Hypothalamus (tissue), 51 donors: ENCODE results near the gene YBX3.
A peak's percentile ranks its signal among the peaks of the same experiment; 100 is the strongest.

ENCODE experiments used
- DNase-seq, 51 donors: peaks; one replicate each; lab custom pipeline; 2025; lab: John Stamatoyannopoulos, UW

Gene YBX3

DNA sequence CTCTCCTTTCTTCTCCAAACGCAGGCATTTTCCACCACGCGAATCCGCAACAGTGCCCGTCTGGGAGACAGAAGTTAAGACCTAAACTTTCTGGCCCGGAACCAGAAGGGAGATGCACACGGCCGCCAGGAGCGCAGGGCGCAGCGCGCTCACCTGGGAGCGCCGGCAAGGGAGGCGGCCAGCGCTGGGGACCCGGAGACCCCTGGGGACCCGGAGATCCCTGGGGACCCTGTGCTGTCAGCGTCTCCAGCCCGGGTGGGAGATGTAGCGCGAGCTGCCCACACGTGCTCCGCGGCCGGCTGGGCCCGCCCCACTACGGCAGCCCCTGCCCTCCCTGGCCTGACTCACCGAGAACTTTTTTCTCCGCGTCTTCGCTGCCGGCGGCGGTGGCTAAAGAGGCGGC, 620 bp downstream of the YBX3 start:
- DNase-seq: peak in 19 of 51 donors; percentile 5 to 42 (median 25)

DNA sequence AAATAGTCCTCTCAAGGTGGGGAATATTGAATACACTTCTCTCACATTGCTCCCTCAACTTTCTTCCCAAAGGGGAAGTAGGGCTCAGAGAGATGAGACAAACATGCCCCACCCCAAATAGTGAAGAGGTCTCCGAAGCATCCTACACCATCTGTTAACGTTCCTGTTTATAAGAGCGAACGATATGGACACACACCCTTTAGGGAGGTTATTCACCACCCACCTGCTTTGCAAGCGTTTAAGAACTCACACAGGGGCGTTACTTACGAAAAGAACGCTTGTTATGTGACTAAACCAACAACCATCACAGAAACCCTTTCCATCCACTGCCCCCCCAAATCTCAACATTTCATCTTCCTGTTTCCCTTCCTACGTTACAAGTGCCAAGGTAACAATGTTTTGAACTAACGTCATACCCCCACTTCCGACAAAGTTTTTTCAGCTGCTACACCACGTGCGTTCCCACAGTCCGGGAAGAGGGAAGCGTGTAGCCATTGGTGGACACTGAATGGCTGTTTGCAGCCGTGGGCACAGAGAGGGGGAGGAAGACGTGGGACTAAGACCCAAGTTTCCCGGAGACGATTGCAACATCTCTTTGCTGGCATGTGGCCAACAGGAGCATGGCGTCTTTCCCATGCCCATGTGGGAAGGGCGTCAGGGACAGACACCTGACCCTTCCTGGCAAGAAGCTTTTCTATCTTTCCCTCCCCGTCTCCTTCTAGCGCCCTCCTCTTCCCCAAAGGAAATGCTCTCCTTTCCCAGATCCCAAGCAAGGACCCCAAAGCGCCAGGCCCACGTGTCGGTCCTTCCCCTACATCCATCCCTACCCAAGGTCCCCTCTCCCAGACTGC, 1.2 kb downstream of the YBX3 start:
- DNase-seq: peak in 49 of 51 donors; percentile 16 to 91 (median 66)

DNA sequence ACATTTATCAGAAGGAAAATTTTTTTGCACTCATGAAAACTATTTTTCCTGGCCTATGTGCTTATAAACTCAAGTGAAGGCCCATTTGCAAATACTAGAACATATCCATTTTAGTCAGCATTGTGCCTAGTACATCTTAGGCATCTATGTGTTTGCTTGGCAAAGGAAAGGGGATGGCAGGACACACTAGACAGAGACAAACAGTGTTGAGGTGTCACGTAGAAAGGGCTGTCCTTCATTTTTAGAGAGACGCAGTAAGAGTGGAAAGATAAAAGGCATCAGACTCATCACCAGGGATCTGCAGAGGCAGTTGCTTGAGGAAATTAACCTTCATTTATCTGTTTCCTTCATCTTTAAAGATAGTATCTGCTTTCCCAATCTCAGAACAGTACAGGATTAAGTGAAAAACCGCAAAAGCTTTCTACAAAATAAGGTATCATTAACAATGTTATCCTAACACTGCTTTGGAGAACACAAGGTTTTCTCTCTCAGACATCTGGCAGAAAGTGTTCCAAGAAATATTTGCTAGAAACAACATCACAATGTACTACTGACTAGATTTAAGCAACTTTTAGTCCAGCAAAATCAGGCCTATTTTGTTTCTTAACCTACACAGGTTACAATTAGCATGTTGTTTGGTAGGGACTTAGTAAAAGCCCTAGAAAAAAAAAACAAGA, 2.0 kb downstream of the YBX3 start:
- no peak for DNase-seq

DNA sequence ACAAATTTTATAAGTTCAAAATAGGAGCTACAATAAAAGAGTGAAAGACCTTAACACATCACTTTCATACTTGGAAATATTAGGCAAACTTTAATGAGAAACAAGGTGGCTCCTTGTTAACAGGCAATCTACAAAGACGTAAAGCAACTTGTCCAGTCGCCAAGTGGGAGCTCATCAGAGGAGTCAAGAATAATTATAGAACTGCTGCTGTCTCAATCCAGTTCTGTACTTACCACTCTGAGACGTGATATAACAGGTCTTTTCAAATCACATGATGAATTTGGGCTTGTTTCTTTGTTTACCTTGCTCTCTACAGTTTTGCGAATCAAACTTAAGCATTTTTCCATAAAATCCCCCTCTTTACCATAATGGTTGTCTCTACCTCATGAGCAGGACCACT, 3.6 kb downstream of the YBX3 start:
- peak in 1 of 51 donors; percentile 2 for DNase-seq

DNA sequence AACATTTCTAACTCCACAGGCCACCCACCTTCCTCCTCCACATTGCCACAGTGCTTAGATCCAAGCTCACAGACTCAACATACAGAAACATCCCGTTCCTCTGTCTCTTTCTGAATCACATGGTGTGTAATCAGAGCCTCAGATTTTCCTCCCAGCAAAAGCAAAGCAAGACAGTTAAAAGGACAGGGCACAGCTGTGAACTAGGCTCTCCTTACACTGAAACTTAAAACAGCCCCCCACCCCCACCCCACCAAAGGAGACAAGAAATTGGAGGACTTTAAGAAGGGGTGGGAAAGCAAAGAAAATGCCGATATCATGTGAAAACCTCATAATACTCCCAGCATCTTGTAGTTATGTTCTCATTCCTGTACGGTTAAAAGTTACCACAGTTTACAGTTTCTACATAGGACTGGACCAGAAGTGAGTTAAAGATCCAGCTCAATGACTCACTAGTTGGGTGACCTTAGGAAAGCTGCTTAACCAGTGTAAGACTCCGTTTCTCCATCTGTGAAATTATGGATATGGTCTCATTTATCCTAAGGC, 4.8 kb downstream of the YBX3 start:
- peak in 1 of 51 donors; percentile 2 for DNase-seq

DNA sequence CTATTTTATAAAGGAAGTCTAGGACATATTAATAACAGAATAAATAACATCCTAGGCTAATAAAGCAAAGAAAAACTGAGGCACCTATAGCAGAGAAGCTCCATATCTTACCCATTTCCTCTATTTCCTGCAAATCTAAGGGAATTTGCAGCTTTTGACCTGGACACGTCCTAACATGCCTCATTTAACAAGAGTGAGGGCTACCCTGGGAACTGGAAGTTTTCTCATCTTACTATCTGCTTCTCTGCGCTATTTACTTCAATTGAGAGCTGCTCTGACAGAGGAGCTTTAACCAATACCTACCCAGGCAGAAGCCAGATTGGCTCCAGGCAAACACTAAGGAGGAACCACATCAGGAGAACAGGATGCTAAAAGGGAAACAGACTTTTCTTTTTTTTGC, 5.7 kb downstream of the YBX3 start:
- no peak for DNase-seq

DNA sequence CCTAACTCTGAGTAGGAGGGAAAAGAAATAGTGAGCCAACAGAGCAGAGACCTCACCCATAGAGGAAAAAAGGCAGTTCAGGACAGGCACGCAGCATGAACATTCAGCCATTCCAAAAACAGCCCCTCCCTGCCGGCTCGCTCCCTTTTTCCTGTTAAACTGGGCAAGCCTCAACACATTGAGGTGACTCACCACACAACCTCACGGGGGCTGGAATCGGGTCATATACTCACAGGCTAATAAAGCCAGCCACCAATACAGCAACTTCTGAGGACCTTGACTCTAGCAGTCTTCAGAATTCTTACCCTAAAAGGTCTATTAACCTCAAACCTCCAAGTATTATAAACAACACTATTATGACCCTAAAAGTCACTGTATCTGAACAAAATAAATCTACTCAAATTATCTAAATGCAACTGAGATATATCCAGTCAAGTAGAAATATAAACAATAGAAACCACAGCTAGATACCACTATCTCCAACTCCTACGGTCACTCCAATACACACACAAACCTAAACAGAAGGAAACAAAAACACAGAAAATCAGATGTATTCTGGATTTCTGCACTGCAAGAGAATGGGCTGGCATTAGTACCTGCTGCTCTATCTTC, 6.3 kb downstream of the YBX3 start:
- peak in 32 of 51 donors; percentile 0 to 72 (median 20) for DNase-seq

DNA sequence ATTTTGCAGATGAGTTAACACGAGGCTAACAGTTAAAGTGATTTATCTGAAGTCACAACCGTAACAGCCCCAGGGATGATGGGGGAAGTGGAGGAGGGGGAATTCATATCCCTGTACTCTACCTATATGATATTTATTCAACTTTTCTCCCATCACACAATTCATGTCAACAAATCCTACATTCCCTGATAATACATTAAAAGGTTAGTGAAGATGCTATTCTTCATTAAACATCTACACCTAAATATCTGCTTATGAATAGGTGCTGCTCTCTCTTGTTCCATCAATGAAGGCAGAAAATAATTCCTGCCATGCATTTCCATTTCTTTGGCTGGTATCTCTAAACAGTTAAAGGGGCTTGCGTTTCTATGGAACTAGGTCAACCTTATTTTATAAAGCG, 6.8 kb downstream of the YBX3 start:
- no peak for DNase-seq

DNA sequence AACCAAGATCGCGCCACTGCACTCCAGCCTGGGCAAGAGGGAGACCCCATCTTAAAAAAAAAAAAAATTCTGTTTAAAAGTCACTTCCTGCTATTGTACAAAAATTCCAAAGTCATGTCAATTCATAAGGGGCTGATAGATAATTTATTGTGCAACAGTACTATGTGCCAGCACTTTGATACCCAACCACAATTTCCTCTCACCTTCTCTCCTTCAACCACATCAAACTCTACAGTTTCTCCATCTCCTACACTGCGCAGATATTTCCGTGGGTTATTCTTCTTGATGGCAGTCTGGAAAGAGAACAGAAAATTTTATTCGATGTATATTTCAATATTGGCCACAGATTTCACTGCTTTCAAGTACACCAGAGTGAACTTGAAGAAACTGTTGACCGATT, 7.6 kb downstream of the YBX3 start:
- DNase-seq: no peak

DNA sequence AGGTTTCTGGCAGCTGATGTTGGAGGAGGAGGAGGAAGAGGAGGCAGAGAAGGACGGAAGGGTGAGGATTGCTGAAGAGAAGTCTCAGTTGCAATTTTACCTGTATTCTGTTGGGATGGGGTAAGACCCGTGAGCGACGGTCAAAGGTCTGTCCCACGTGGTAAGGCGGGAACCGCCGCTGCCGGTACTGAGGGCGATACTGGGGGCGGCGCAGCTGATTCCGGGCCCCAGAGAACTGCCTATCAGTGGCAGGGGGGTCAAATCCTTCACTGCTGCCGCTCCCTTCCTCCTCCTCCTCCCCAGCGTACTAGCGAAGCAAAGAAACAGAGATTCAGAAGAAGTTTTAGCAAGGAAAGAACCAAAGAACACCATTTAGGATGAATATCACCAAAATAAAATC, 13.3 kb downstream of the YBX3 start:
- no peak for DNase-seq

DNA sequence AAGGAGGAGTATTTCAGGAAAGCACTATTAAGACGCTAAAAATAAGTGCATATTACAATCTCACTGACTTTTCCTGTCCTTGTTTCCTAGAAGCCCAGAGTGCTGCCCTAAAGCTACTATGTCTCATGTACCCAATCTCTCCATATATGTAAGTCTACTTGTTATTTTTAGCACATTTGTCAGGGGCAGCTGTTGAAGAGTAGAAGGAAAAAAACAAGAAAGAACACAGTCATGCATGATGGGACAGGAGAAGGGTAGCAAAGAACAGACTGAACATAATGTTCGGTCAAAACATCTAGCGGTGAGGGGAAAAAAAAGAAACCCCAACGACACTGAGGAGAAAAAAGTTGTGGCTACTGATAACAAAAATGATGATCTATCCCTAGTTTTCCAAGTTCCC, 14.3 kb downstream of the YBX3 start:
- DNase-seq: no peak

DNA sequence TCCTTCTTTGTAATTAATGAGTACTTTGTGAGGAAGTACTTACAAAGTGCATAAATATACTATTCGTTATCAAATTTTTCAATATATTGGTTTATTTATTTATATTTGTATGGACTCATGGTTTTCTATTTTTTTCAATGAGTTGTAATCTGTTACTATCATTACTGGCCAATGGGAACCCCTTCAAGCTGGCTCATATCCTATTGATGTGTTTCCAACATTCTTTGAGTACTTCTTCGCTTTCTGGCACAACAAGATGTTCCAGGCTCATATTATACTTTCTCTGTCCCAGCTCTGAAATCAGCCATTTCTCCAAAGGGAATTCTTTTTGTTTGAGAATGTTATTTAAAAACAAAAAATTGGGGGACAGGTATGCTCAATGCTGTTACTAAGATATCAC, 17.5 kb downstream of the YBX3 start:
- DNase-seq: no peak

DNA sequence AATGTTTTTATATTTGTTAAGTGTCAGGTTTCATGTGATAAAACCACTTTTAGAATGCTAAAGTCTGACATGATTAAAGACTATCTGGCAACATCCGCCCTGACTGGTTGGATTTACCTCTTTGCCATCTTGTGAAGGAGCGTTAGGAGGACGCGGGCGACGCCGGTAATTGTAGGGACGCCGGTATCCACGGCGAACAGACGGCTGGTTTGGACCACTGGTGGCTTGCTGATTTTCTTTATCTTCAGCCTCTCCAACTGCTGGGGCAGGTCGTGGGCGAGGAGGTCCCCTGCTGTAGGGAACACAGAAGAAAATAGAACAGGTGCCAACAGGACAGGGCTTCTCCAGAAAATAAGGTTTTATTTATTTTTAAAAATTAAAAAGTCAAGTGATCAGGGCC, 21.3 kb downstream of the YBX3 start:
- DNase-seq: no peak

DNA sequence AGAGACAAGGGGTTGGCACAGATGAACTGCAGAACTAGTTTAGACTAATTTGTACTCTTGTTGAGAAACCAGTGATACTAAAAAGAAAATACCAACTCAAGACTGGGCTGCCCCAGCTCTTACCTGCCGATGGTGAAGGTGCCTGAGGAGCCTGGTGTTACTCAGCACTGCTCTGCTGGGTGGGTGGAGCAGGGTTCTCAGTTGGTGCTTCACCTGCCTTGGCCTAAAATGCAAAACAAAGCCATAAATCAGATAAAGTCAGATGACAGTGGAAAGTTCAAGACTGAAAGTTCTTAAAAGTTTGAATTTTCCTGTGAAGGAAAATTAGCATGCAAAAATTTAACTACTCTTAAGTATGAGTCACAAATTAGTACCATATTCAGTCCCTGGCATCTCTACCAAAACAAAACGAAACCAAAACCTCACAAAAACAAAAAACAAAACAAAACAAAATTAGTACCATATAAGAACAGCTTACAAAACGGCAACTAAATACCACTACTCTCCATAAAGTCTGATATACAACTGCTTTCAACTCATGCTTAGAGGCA, 21.9 kb downstream of the YBX3 start:
- no peak for DNase-seq

DNA sequence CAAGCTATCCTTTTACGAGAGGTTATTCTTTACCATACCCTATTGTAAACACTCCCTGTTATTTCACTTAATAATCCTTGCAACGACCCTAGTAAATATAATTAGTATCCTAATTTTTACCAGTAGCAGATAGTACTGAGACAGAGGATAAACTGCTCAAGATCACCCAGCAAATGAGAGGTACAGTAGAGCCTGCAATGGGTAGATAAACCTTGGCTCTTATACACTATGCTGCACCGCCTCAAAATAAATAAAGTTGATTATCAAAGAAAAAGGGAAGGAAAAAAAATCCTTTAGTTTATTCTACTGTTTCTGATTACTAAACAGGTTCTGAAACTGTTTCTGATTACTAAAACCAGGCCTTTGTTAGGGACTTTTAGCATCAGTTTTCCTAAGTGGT, 22.5 kb downstream of the YBX3 start:
- no peak for DNase-seq

DNA sequence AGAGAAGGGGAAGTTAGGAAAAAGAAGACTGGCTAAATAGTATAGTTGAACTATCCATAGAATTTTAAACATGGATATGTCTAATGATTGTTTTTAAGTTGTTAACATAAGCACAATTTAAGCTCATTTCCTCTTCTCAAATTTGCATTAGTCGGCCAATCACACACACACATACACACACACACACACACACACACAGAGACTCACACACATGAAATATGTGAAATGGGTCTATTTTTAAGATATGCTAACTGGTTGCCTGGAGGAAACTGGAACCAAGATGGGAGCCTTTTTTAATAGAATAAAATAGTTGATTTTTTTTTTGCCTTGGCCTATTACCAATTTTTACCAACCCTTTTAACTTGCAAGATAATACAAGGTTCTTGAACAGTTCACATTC, 25.3 kb downstream of the YBX3 start:
- DNase-seq: no peak

DNA sequence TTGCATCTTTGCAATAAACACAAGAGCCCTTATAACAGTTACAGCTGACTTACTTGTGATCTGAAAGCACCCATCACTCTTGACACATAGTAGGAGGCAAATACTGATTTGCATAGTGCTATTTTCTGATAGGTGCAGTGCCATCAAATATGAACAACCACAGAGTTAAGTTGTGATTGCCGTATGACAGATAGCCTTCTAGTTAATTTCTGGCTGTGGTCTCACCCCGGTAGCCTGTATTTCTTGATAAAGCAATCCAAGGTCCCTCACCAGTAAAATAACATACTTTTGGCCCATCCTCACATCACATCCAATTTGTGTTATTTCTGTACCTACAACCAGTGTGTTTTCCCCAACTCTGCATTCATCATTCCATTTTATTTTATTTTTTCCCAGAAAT, 26.0 kb downstream of the YBX3 start:
- DNase-seq: no peak

DNA sequence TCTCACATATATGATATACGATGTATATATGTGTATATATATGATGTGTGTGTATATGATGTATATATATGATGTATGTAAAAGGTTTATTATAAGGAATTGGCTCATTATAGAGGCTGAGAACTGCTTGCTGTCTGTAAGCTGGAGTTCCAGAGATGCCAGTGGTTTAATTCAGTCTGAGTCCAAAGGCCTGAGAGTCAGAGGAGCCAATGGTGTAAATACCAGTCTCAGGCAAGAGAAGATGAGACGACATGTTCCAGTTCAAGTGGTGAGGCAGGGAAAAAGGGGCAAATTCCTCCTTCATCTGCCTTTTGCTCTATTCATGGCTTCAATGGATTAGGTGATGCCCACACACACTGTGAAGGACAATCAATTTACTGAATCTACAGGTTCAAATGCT, 32.2 kb downstream of the YBX3 start:
- no peak for DNase-seq

DNA sequence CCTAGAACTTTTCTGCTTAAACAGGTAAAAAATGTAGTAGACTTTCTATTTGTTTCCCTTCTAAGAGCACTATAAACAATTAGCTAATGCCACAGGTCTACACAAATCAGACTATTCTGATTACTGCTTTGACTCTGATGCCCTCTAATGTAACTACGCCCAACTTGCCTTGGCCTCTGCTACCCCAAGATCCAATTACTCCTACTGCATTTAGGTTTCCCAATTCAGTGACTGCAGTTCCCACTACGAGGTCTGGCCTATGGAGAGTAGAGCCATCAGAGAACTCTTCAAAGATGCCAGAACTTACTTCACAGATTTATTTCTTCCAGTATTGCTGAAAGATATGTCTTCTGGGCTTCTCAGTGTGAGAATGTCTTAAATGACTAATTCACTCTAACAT, 34.0 kb downstream of the YBX3 start:
- DNase-seq: no peak

DNA sequence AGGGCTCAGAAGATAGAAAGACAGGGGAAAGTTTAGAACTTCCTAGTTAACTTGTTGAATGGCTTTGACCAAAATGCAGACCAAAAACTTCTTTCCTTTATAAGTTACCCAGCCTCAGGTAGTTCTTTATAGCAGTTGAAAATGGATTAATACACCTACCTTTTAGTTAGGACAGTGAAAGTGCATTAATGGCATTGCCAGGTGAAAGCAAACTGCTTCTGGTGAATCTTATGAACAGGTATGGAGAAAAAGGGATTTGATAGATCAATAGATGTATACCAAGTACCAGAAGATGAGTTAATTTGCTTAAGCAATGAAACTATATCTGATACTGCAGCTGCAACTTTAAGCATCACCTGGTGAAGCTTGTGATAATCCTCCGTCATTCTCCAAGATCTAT, 35.1 kb downstream of the YBX3 start:
- no peak for DNase-seq

DNA sequence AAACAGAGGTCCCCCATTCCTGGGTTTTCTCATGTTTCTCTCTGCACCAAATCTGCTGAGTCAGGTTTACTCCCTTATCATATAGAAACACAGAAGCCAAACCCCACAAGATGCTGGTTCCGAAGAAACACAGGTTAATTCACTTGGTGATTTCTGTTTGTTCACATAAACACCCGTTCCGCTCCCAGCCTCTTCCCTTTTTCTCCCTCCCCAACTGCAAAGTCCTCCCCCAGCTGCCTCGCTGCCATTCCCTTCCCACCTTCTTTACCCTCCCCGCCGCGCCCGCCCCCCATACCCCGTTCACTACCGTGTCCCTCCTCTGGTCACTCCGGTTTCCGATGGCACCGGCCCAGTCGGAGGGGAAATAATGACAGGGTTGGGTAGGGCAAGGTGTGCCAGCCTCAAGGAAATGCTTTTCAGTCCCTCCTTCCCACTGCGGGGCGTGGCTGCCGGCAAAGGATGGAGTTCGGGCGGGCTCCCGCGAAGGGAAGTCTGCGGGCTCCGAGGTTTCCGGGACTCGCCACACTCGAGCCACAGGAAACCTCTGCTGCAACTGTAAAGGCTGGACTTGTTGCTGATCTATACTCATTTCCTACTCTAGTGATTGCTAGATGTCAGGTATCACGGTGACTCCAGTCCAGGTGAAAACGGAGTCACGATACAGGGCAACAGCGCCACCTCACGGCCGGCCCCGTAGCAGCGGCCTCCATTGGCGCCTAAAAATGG, 49.3 kb downstream of the YBX3 start, which contains the start of gene STYK1:
Gene STYK1, minus strand, starts transcription at position 394 of the 726 bp plus-strand sequence. CDS start 39,434 bp downstream, outside the sequence.
- DNase-seq: peak in 23 of 51 donors; percentile 1 to 52 (median 17)
